Omental fat pad (tissue), 4 donors: ENCODE measurements around the gene D2HGDH. TPM values are rescaled to one million over a fixed set of nuclear protein-coding genes. Genes with fewer than 3 reads are reported as not detected.
"Not testable (repeated sequence)": the region's sequence is repeated elsewhere in the genome, so short reads cannot be mapped to it uniquely, and the experiment has no call there.

ENCODE experiments used
- ATAC-seq: fragments of 150-250 bp; one replicate; pipeline ENCODE4 v1.9.1; 2016; ENCODE audit warnings: mild to moderate bottlenecking, moderate library complexity; ENCODE audit not compliant: low FRiP score
- DNase-seq: peaks from one replicate; pipeline ENCODE4 v3.0.0-alpha.2; 2019; ENCODE audit warnings: low spot score
- total RNA-seq, 4 donors: library from RNA; depleted of rRNA; stranded (reverse); fragments of >200 nt; gene quantifications; one replicate each; pipeline ENCODE4 v1.1.0, GENCODE V29; 2016
- TF ChIP-seq, protein P1 (sequence below), 3 donors: fragments of 450-650 bp; IDR thresholded peaks; one replicate each; pipeline ENCODE4 v1.5.1; 2016 to 2017; ENCODE audit warnings: antibody characterized with exemption in 3 of 3, mild to moderate bottlenecking in 3 of 3, moderate library complexity in 2 of 3

Gene D2HGDH
- total RNA-seq, 4 donors from 2014 or later = 12.4 to 31.2 (median 16.9) TPM

- TF ChIP-seq, protein P1, sequence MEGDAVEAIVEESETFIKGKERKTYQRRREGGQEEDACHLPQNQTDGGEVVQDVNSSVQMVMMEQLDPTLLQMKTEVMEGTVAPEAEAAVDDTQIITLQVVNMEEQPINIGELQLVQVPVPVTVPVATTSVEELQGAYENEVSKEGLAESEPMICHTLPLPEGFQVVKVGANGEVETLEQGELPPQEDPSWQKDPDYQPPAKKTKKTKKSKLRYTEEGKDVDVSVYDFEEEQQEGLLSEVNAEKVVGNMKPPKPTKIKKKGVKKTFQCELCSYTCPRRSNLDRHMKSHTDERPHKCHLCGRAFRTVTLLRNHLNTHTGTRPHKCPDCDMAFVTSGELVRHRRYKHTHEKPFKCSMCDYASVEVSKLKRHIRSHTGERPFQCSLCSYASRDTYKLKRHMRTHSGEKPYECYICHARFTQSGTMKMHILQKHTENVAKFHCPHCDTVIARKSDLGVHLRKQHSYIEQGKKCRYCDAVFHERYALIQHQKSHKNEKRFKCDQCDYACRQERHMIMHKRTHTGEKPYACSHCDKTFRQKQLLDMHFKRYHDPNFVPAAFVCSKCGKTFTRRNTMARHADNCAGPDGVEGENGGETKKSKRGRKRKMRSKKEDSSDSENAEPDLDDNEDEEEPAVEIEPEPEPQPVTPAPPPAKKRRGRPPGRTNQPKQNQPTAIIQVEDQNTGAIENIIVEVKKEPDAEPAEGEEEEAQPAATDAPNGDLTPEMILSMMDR (IDR thresholded peaks at IDR 0.05) = no peak
- ATAC-seq = no peak
- DNase-seq = no peak
These were observed 8.0 kb downstream of the D2HGDH start for GRCh38 chr2:241742320-241742939.

DNA sequence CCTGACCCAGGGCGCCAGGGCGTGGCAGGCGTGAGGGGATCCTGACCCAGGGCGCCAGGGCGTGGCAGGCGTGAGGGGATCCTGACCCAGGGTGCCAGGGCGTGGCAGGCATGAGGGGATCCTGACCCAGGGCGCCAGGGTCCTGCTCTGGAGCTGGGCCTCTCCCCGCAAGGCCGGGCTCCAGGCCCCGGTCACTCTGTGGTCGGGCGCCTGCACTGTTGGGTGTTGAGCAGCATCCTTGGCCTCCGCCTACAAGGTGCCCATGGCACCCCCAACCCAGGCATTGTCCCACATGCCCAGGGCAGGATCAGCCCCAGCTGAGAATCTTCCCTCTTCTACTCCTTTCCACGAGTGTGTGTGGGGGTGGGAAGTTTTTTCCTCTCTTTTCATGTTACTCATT is 8.6 kb downstream of the D2HGDH start:
- not testable (repeated sequence) for ATAC-seq

GRCh38 chr2:241743620-241744019 is 9.2 kb downstream of the D2HGDH start:
- DNase-seq (no peak), ATAC-seq (no peak)
- TF ChIP-seq, protein P1 (IDR thresholded peaks at IDR 0.05) = no peak

More for the DNA sequence above, 8.6 kb downstream of the D2HGDH start:
- not testable (repeated sequence) for DNase-seq

DNA sequence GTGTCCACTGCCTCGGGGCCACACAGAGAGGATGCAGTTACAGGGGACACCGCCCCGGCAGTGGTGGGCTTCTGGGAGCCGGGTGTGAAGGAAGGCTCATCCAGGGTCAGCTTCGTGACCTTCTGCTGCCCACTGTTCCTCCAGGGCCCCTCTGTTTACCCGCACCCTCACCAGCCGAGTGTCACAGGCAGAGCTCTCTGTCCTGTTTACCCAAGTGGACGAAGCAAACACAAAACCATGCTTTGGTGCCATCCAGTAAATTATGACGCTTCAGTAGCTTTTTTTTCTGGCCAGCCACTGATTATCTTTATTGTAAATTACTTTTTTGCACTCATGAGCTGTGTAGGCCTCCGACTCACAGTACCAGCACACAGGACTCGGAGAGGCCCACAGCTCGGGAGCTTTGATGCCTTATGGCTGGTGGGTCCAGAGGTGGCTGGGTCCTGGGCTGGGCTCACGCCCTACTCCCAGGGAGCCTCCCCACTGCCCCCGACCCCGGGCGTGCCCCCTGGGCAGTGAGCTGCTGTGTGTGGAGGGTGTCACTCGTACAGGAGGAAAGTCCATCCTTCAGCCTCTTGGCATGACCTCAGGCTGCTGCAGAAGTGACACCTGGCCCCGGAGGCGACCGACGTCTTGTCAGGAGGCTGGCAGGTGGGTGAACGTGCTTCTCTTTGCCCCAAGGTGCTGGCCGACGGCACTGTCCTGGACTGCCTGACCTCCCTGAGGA is 9.8 kb downstream of the D2HGDH start:
- ATAC-seq = no peak
- no peak for DNase-seq
- TF ChIP-seq, protein P1 (IDR thresholded peaks at IDR 0.05) = no peak

DNA sequence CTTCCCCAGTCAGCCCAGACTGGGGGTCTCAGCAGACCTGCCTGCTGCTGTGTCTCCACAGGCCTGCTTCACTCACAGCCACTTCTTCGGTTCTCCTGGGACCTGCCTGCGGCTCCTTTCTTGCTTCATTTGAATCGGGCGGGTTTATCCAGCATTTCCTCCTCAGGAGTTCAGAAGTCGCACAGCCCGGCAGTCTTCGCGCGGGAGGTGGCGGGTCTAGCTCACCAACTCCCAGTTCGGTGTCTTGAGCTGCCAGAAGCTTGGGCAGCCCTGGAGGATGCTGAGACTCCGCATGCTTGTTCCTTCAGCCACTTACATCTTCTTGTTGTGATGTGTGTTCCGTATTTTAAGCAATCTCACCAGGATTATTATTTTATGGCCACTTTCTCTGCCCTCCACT is 10.8 kb downstream of the D2HGDH start:
- TF ChIP-seq, protein P1 (IDR thresholded peaks at IDR 0.05) = no peak
- DNase-seq (no peak), ATAC-seq (no peak)

GRCh38 chr2:241746084-241746483 is 11.7 kb downstream of the D2HGDH start:
- no peak for ATAC-seq

DNA sequence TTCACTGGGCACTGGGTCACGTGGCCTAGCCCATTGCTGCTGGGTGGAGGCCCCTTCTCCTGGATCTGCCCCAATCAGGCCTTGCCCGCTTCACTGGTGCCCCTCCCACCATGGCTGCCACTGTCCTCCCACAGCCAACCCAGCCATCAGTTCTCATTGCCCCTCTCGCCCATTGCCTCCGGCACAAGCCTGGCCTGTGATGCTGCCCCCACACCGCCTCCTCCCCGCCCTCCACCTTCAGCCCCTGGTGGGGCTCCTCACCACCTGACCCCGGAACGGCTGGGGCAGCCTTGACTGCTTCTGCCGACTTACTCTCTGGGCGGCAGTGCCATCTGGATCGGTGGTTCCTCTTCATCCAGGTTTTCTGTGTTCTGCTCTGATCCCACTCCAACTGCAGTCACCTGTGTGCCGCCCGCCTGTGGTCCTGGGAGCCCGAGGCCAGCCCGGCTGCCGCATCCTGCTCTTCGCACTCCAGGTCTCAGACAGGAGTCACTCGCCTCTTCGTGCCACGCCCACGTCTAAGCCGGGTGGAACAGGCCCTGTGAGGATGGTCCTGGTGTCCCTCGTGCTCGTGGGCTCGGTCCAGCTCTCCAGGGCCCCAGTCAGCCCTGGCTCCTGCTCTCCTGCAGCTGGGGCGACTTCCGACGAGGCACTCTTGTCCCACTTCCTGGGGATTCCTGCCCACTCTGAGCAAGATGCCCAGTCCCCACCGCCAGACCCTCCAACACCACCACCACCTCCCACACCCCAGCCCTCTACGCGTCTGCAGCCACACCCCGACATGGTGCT is 14.2 kb downstream of the D2HGDH start:
- ATAC-seq (no peak), DNase-seq (no peak)

More at GRCh38 chr2:241746084-241746483, 11.7 kb downstream of the D2HGDH start:
- no peak for DNase-seq
- TF ChIP-seq, protein P1 (IDR thresholded peaks at IDR 0.05) = no peak

More for the DNA sequence above, 14.2 kb downstream of the D2HGDH start:
- TF ChIP-seq, protein P1 (IDR thresholded peaks at IDR 0.05) = no peak
